Gastroesophageal sphincter (tissue), 3 donors: ENCODE results near the gene TBC1D23.
"Not testable (repeated sequence)": the region's sequence is repeated elsewhere in the genome, so short reads cannot be mapped to it uniquely, and the experiment has no call there.

Source experiments
- EP300 ChIP-seq: sonication (generic); formaldehyde crosslinking; IDR thresholded peaks from one replicate; pipeline ENCODE4 v1.6.1; 2017; ENCODE audit warnings: antibody characterized with exemption, mild to moderate bottlenecking
- POLR2A ChIP-seq, 2 donors: fragments of 450-650 bp; IDR thresholded peaks; one replicate each; pipeline ENCODE4 v1.6.1; 2017; ENCODE audit warnings: antibody characterized with exemption in 2 of 2, mild to moderate bottlenecking in 2 of 2, moderate library complexity in 1 of 2
- TF ChIP-seq, protein P1 (sequence below), 4 experiments: fragments of 200-600 bp in 2 of 4; fragments of 450-650 bp in 2 of 4; sonication (generic) in 1 of 4; IDR thresholded peaks; one replicate each; pipeline ENCODE4 v1.5.1; 2017 to 2019; ENCODE audit warnings: antibody characterized with exemption in 4 of 4, mild to moderate bottlenecking in 2 of 4, moderate library complexity in 2 of 4

DNA sequence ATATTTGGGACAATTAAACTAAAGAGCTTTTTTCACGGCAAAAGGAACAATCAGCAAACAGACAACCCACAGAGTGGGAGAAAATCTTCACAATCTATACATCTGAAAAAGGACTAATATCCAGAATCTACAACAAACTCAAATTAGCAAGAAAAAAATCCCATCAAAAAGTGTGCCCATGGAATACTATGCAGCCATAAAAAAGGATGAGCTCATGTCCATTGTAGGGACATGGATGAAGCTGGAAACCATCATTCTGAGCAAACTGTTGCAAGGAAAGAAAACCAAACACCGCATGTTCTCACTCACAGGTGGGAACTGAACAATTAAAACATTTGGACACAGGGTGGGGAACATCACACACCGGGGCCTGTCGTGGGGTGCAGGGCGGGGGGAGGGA, 66.6 kb downstream of the TBC1D23 start:
- TF ChIP-seq, protein P1, sequence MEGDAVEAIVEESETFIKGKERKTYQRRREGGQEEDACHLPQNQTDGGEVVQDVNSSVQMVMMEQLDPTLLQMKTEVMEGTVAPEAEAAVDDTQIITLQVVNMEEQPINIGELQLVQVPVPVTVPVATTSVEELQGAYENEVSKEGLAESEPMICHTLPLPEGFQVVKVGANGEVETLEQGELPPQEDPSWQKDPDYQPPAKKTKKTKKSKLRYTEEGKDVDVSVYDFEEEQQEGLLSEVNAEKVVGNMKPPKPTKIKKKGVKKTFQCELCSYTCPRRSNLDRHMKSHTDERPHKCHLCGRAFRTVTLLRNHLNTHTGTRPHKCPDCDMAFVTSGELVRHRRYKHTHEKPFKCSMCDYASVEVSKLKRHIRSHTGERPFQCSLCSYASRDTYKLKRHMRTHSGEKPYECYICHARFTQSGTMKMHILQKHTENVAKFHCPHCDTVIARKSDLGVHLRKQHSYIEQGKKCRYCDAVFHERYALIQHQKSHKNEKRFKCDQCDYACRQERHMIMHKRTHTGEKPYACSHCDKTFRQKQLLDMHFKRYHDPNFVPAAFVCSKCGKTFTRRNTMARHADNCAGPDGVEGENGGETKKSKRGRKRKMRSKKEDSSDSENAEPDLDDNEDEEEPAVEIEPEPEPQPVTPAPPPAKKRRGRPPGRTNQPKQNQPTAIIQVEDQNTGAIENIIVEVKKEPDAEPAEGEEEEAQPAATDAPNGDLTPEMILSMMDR (IDR thresholded peaks at IDR 0.05) = not testable (repeated sequence)
- TF ChIP-seq EP300; POLR2A (IDR thresholded peaks at IDR 0.05): not testable (repeated sequence)
